NCI-H526 (cell line): Measurements from ENCODE around the gene PNKD.

Source experiments
- DNase-seq, 2 experiments: peaks; one replicate each; lab custom pipeline; 2025; lab: John Stamatoyannopoulos, UW

The PNKD gene

GRCh38 chr2:218317835-218318234, 47.5 kb downstream of the PNKD start:
- no peak for DNase-seq

GRCh38 chr2:218318241-218318640, 47.9 kb downstream of the PNKD start:
- no peak for DNase-seq

- no peak for DNase-seq
Observed at GRCh38 chr2:218319813-218320365, 49.6 kb downstream of the PNKD start.

- DNase-seq, result no peak
Observed at GRCh38 chr2:218320704-218321336, 50.5 kb downstream of the PNKD start.

GRCh38 chr2:218322768-218323525, 52.6 kb downstream of the PNKD start:
- DNase-seq, result peak; percentile 54 to 82

GRCh38 chr2:218323526-218324472, 53.5 kb downstream of the PNKD start:
- peak in 1 of 2 experiments; percentile 38 for DNase-seq

- no peak for DNase-seq
Observed at GRCh38 chr2:218325566-218326160, 55.3 kb downstream of the PNKD start.

GRCh38 chr2:218326315-218326714, 56.0 kb downstream of the PNKD start:
- DNase-seq, result no peak

- no peak for DNase-seq
Observed at GRCh38 chr2:218327451-218328210, 57.3 kb downstream of the PNKD start.

GRCh38 chr2:218328294-218328693, 58.0 kb downstream of the PNKD start:
- no peak for DNase-seq

- no peak for DNase-seq
Observed at GRCh38 chr2:218329027-218329825, 58.9 kb downstream of the PNKD start.

- no peak for DNase-seq
Observed at GRCh38 chr2:218329826-218330593, 59.7 kb downstream of the PNKD start.

GRCh38 chr2:218331745-218332144, 61.4 kb downstream of the PNKD start:
- no peak for DNase-seq

GRCh38 chr2:218332288-218332687, 62.0 kb downstream of the PNKD start:
- no peak for DNase-seq

GRCh38 chr2:218332920-218333645, 62.8 kb downstream of the PNKD start:
- DNase-seq, result no peak

- DNase-seq, result no peak
Observed at GRCh38 chr2:218334531-218334930, 64.2 kb downstream of the PNKD start.

- no peak for DNase-seq
Observed at GRCh38 chr2:218340656-218341055, 70.3 kb downstream of the PNKD start.

GRCh38 chr2:218341381-218341780, 71.1 kb downstream of the PNKD start:
- no peak for DNase-seq

GRCh38 chr2:218342837-218343236, 72.5 kb downstream of the PNKD start:
- DNase-seq, result no peak
